GM12878 (cell line): Measurements from ENCODE around the gene TEPSIN. TPM values are rescaled to one million over a fixed set of nuclear protein-coding genes. Genes with fewer than 3 reads are reported as not detected.

Experiments
- ATAC-seq: fragments of 200-7000 bp; cut with Tn5 transposase; 3 replicates; pipeline ENCODE4 v1.9.1; 2020; ENCODE audit warnings: mild to moderate bottlenecking, moderate library complexity
- BruUV-seq: library from RNA; stranded (reverse); fragments of 400-500 nt; replicated peaks from 2 replicates; lab custom pipeline; 2021; lab: Mats Ljungman, UMichigan
- CTCF ChIA-PET: fragments of 300-600 bp; sonication (Branson Sonifier 250); formaldehyde crosslinking; extraction: SDS; loops from one replicate; lab custom pipeline; 2021; ENCODE audit warnings: inconsistent platforms; lab: Yijun Ruan, JAX
- POLR2A ChIA-PET: fragments of 350-600 bp; formaldehyde crosslinking; extraction: SDS; loops from one replicate; lab custom pipeline; 2021; ENCODE audit warnings: inconsistent platforms; lab: Charles Lee
- RAD21 ChIA-PET: fragments of 300-600 bp; sonication (Branson Sonifier 250); formaldehyde crosslinking; loops from one replicate; lab custom pipeline; 2023; ENCODE audit warnings: antibody characterized with exemption; ENCODE audit not compliant: unreplicated experiment; lab: Charles Lee
- SMC1A ChIA-PET: fragments of 300-600 bp; sonication (Branson Sonifier 250); formaldehyde crosslinking; loops from one replicate; lab custom pipeline; 2023; ENCODE audit not compliant: unreplicated experiment, uncharacterized antibody; lab: Charles Lee
- DNase-seq: peaks from one replicate; pipeline ENCODE4 v3.0.0-alpha.2; 2011; ENCODE audit warnings: low read depth, low spot score
- FAIRE-seq: peaks from 3 replicates; lab custom pipeline; 2011; peaks lifted over from hg19 to GRCh38; lab: Jason Lieb, UNC
- H2AFZ ChIP-seq: 2 replicates; pipeline ENCODE4 v1.6.0; 2011; ENCODE audit warnings: low read depth, low read length, control low read depth; ENCODE audit not compliant: control insufficient read depth
- H3K27ac ChIP-seq: 2 replicates; pipeline ENCODE4 v1.5.1; 2011; ENCODE audit warnings: control low read depth; ENCODE audit not compliant: control insufficient read depth, insufficient read depth
- H3K27me3 ChIP-seq, 2 experiments: replicated peaks in 1 of 2; 2 replicates each; pipeline versions ENCODE4 v1.6.0 to v1.6.1; 2011; ENCODE audit warnings: low read length in 1 of 2; ENCODE audit not compliant: control insufficient read depth in 2 of 2, insufficient read depth in 2 of 2
- H3K36me3 ChIP-seq, 2 experiments: 2 replicates each; pipeline ENCODE4 v1.5.1; 2011; ENCODE audit warnings: low read length in 1 of 2; ENCODE audit not compliant: control insufficient read depth in 2 of 2, insufficient read depth in 2 of 2
- H3K4me1 ChIP-seq: 2 replicates; pipeline ENCODE4 v1.6.1; 2011; ENCODE audit warnings: mild to moderate bottlenecking, low read length, moderate library complexity, mixed read lengths; ENCODE audit not compliant: control insufficient read depth, insufficient read depth
- H3K4me2 ChIP-seq: 2 replicates; pipeline ENCODE4 v1.6.0; 2011; ENCODE audit warnings: control low read depth; ENCODE audit not compliant: control insufficient read depth, insufficient read depth
- H3K4me3 ChIP-seq: fragments of 200-600 bp; sonication (generic); 2 replicates; pipeline ENCODE4 v1.5.1; 2016
- H3K79me2 ChIP-seq: 2 replicates; pipeline ENCODE4 v1.6.0; 2011; ENCODE audit warnings: low read length; ENCODE audit not compliant: control insufficient read depth, insufficient read depth
- H3K9ac ChIP-seq: 2 replicates; pipeline ENCODE4 v1.8.0; 2011; ENCODE audit warnings: low read length, control low read depth, mixed read lengths; ENCODE audit not compliant: control insufficient read depth, insufficient read depth
- H3K9me3 ChIP-seq: replicated peaks from 3 replicates; pipeline ENCODE4 v1.5.1; 2011; ENCODE audit warnings: mild to moderate bottlenecking, low read length; ENCODE audit not compliant: control insufficient read depth, insufficient read depth
- H4K20me1 ChIP-seq: 2 replicates; pipeline ENCODE4 v1.6.0; 2011; ENCODE audit not compliant: control insufficient read depth, insufficient read depth
- CHD1 ChIP-seq: IDR thresholded peaks from 2 replicates; pipeline ENCODE4 v1.6.1; 2012; ENCODE audit warnings: low read depth, low read length, improper control_type of control experiment
- E4F1 ChIP-seq: fragments of 450-650 bp; IDR thresholded peaks from 2 replicates; pipeline ENCODE4 v1.6.1; 2018; ENCODE audit warnings: borderline replicate concordance, mild to moderate bottlenecking; ENCODE audit not compliant: partially characterized antibody
- FOXK2 ChIP-seq: fragments of 450-650 bp; IDR thresholded peaks from 2 replicates; pipeline ENCODE4 v1.6.1; 2017; ENCODE audit warnings: mild to moderate bottlenecking, moderate library complexity
- GABPA ChIP-seq: IDR thresholded peaks from 2 replicates; pipeline ENCODE4 v1.6.1; 2014; ENCODE audit warnings: antibody characterized with exemption, low read depth, mild to moderate bottlenecking, inconsistent platforms
- HCFC1 ChIP-seq: fragments of 150-350 bp; IDR thresholded peaks from 2 replicates; pipeline ENCODE4 v1.6.1; 2014; ENCODE audit warnings: low read length
- JUNB ChIP-seq: IDR thresholded peaks from 2 replicates; pipeline ENCODE4 v1.6.1; 2016; ENCODE audit warnings: antibody characterized with exemption, mild to moderate bottlenecking
- MEF2A ChIP-seq: IDR thresholded peaks from 2 replicates; pipeline ENCODE4 v1.6.1; 2011; ENCODE audit warnings: low read depth, mild to moderate bottlenecking, low read length, moderate library complexity; ENCODE audit not compliant: insufficient read depth
- MEF2B ChIP-seq: fragments of 450-650 bp; IDR thresholded peaks from 2 replicates; pipeline ENCODE4 v1.6.1; 2018; ENCODE audit warnings: mild to moderate bottlenecking, moderate library complexity; ENCODE audit not compliant: partially characterized antibody, poor library complexity, severe bottlenecking
- MXI1 ChIP-seq: fragments of 150-350 bp; IDR thresholded peaks from 2 replicates; pipeline ENCODE4 v1.6.1; 2011; ENCODE audit warnings: low read depth, mild to moderate bottlenecking, inconsistent platforms, low read length, improper control_type of control experiment
- MYC ChIP-seq: IDR thresholded peaks from 2 replicates; pipeline ENCODE4 v1.6.1; 2011; ENCODE audit warnings: mild to moderate bottlenecking, low read length, moderate library complexity, inconsistent platforms; ENCODE audit not compliant: insufficient read depth, insufficient replicate concordance, insufficient read length, severe bottlenecking
- PRDM15 ChIP-seq: fragments of 450-650 bp; formaldehyde crosslinking; IDR thresholded peaks from 2 replicates; pipeline ENCODE4 v1.4.0; 2020; ENCODE audit warnings: mild to moderate bottlenecking, moderate library complexity
- RCOR1 ChIP-seq: conservative IDR thresholded peaks from 2 replicates; pipeline ENCODE4 v1.6.1; 2012; ENCODE audit warnings: low read depth, low read length, improper control_type of control experiment
- RELA ChIP-seq: fragments of 450-650 bp; IDR thresholded peaks from 2 replicates; pipeline ENCODE4 v1.8.0; 2014; ENCODE audit warnings: borderline replicate concordance; ENCODE audit not compliant: partially characterized antibody
- SMAD1 ChIP-seq: fragments of 450-650 bp; IDR thresholded peaks from 2 replicates; pipeline ENCODE4 v1.6.1; 2018; ENCODE audit warnings: mild to moderate bottlenecking, low read depth; ENCODE audit not compliant: partially characterized antibody
- ZZZ3 ChIP-seq: IDR thresholded peaks from 2 replicates; pipeline ENCODE4 v1.6.1; 2011; ENCODE audit warnings: low read depth; ENCODE audit not compliant: control insufficient read depth, insufficient read length
- WGBS: methylation state at CpG from one replicate; pipeline ENCODE4 v1.1.6; 2016; ENCODE audit warnings: low lambda C conversion rate; ENCODE audit not compliant: insufficient replicate concordance, insufficient coverage; ENCODE audit errors: missing lambda C conversion rate; 5-methylcytosine and 5-hydroxymethylcytosine counted together
- in situ Hi-C: fragments of 300-500 bp; cut with MboI; formaldehyde crosslinking; loops from 9 replicates; pipeline ENCODE4 v1.14.3; 2018; ENCODE audit warnings: mixed read lengths
- intact Hi-C: fragments of 100-400 bp; cut with micrococcal nuclease; formaldehyde crosslinking; loops from one replicate; pipeline ENCODE4 v1.14.2; 2022; ENCODE audit not compliant: unreplicated experiment
- polyA plus RNA-seq, 11 experiments: library from polyadenylated mRNA; depleted of rRNA in 4 of 11; unstranded in 6 of 11; stranded (reverse) in 5 of 11; fragments of >200 nt; fragmentation: Nextera tagmentation in 4 of 11; fragmentation: Illumina TruSeq in 1 of 11; extraction: Ambion mirVana in 4 of 11; extraction: Trizol in 1 of 11; gene quantifications; 1 replicate in 1 of 11; 2 replicates in 10 of 11; pipeline versions ENCODE4 v1.2.1 to v1.2.3, GENCODE V29; 2011 to 2016; ENCODE audit warnings: inconsistent platforms in 2 of 11, missing spikeins in 2 of 11, low read depth in 1 of 11
- total RNA-seq, 4 experiments: library from RNA; depleted of rRNA in 3 of 4; stranded (reverse); fragments of >200 nt in 3 of 4; fragmentation: Illumina TruSeq in 1 of 4; extraction: Trizol in 1 of 4; gene quantifications; 2 replicates each; pipeline versions ENCODE4 v1.2.1 to v1.2.3, GENCODE V29; 2013 to 2021
- TF ChIP-seq, protein P1 (sequence below): IDR thresholded peaks from 2 replicates; pipeline ENCODE4 v1.6.1; 2011; ENCODE audit warnings: borderline replicate concordance, low read depth, mild to moderate bottlenecking, moderate library complexity, low read length; ENCODE audit not compliant: insufficient read depth, poor library complexity, severe bottlenecking

Gene TEPSIN
- total and polyA plus RNA-seq, 10 of the 15 experiments (the other 5 are each of a cell fraction or from before 2014, with no cell fraction given), result 0.87 to 36.7 (median 5.3) TPM

DNA sequence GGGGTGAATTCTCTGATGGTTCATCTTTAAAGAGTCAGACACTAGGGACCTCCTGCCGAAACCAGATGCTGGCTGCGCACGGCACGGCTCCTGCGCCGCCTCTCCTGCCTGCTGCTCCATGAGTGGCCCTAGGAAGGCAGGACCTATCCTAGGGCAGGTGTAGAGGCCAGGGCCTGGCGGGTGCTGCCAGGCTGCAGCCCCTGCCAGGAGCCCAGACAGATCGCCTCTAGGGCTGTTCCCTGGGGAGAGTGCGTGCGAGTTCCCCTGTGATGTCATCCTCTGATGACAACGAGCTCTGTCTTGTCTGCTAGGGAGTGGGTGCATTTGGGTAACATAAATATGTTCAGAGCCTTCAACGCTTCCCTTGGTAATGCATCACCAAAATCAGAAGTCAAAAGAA lies 32.4 kb upstream of the TEPSIN start (continued):
- TF ChIP-seq, protein P1, sequence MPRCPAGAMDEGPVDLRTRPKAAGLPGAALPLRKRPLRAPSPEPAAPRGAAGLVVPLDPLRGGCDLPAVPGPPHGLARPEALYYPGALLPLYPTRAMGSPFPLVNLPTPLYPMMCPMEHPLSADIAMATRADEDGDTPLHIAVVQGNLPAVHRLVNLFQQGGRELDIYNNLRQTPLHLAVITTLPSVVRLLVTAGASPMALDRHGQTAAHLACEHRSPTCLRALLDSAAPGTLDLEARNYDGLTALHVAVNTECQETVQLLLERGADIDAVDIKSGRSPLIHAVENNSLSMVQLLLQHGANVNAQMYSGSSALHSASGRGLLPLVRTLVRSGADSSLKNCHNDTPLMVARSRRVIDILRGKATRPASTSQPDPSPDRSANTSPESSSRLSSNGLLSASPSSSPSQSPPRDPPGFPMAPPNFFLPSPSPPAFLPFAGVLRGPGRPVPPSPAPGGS, result no peak
- TF ChIP-seq HCFC1, result no peak
- TF ChIP-seq MEF2A, result no peak
- no peak for TF ChIP-seq FOXK2

DNA sequence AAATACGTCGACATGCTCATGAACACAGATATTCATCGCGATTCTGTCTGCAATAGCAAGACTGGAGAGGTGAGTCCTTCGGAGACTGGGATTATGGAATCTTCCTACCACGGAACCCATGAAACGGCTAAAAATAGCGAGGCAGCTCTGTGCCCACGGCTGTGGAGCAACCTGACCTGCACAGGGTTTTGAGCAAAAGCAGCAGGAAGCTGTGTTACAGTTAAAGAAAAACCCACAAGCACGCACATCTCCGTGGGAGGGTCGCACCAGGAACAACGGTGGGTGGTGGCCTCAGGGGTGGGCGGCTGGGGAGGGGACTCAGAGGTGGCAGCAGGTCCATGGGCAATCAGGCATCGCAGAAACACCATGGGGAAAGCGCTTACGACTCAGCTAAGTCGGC lies 31.4 kb upstream of the TEPSIN start:
- Histone ChIP-seq H3K36me3 (peaks cover 8 to 13% of the 10 kb centered on the region in 2 experiments), H3K9ac (no peak overlapping the region), H3K4me1 (no peaks in the 10 kb centered on the region), H2AFZ (no peak overlapping the region), H3K27me3 (no peaks in the 10 kb centered on the region), H3K9me3 (no peaks in the 10 kb centered on the region), H3K4me2 (no peak overlapping the region), H3K4me3 (no peak overlapping the region), H3K79me2 (no peaks in the 10 kb centered on the region), H4K20me1 (no peaks in the 10 kb centered on the region), H3K27ac (no peak overlapping the region)
- SMC1A ChIA-PET, result no interaction called here
- intact Hi-C loops, result no loop called here
- FAIRE-seq (no peak), DNase-seq (no peak), ATAC-seq (no peak)
- POLR2A ChIA-PET, result no interaction called here
- RAD21 ChIA-PET, result no interaction called here
- CTCF ChIA-PET, result no interaction called here
- in situ Hi-C loops, result no loop called here
- BruUV-seq, result no TSS peak
- TF ChIP-seq JUNB, result no peak
- no peak for TF ChIP-seq GABPA
- no peak for TF ChIP-seq RELA
- TF ChIP-seq MEF2B, result no peak
- no peak for TF ChIP-seq MXI1
- TF ChIP-seq PRDM15, result no peak
- TF ChIP-seq CHD1, result no peak
- TF ChIP-seq SMAD1, result no peak
- TF ChIP-seq RCOR1, result no peak
- TF ChIP-seq MYC, result no peak
- no peak for TF ChIP-seq ZZZ3
- TF ChIP-seq E4F1, result no peak
- WGBS, result 78% methylated on average over 18 of the region's 18 CpGs
